GM21423 (cell line): ENCODE measurements around the gene ITGB1BP1.
"Not testable (repeated sequence)": the region's sequence is repeated elsewhere in the genome, so short reads cannot be mapped to it uniquely, and the experiment has no call there.

Experiments used
- ATAC-seq: cut with Tn5 transposase; IDR thresholded peaks from one replicate; pipeline ENCODE4 v1.9.1; 2021; ENCODE audit warnings: mild to moderate bottlenecking, moderate library complexity; ENCODE audit not compliant: unreplicated experiment

The ITGB1BP1 gene

GRCh38 chr2:9401646-9402371, 21.5 kb downstream of the ITGB1BP1 start:
- no peak for ATAC-seq

GRCh38 chr2:9401059-9401547, 22.2 kb downstream of the ITGB1BP1 start:
- ATAC-seq = no peak

GRCh38 chr2:9400268-9401058, 22.9 kb downstream of the ITGB1BP1 start:
- no peak for ATAC-seq

- ATAC-seq = no peak
Measured at GRCh38 chr2:9398881-9399780, 24.2 kb downstream of the ITGB1BP1 start.

GRCh38 chr2:9398251-9398650, 25.1 kb downstream of the ITGB1BP1 start:
- ATAC-seq = not testable (repeated sequence)

- ATAC-seq = no peak
Measured at GRCh38 chr2:9397201-9397600, 26.1 kb downstream of the ITGB1BP1 start.

DNA sequence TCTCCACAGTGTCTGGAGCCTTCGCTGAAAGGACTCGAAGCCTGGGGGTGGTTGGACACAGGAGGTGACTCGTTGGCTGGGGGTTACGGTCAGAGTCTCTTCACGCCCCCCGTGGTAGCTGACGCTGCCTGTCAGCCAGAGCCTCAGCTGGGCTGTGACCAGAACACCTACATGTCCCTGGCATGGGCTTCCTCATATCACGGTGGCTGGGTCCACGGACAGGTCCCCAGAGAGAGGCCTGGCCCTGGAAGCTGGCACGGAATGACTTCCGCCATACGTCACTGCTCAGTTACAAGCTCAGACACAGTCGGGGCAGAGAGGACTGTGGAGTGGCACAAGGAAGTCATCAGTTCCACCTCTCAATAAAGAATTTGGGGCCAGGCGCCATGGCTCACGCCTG, 28.5 kb downstream of the ITGB1BP1 start:
- ATAC-seq = no peak

- ATAC-seq = no peak
Measured at GRCh38 chr2:9392898-9393765, 30.2 kb downstream of the ITGB1BP1 start.

GRCh38 chr2:9391961-9392720, 31.2 kb downstream of the ITGB1BP1 start:
- ATAC-seq = no peak

GRCh38 chr2:9390991-9391390, 32.3 kb downstream of the ITGB1BP1 start:
- ATAC-seq = no peak

- ATAC-seq = no peak
Measured at GRCh38 chr2:9390151-9390850, 33.0 kb downstream of the ITGB1BP1 start.

DNA sequence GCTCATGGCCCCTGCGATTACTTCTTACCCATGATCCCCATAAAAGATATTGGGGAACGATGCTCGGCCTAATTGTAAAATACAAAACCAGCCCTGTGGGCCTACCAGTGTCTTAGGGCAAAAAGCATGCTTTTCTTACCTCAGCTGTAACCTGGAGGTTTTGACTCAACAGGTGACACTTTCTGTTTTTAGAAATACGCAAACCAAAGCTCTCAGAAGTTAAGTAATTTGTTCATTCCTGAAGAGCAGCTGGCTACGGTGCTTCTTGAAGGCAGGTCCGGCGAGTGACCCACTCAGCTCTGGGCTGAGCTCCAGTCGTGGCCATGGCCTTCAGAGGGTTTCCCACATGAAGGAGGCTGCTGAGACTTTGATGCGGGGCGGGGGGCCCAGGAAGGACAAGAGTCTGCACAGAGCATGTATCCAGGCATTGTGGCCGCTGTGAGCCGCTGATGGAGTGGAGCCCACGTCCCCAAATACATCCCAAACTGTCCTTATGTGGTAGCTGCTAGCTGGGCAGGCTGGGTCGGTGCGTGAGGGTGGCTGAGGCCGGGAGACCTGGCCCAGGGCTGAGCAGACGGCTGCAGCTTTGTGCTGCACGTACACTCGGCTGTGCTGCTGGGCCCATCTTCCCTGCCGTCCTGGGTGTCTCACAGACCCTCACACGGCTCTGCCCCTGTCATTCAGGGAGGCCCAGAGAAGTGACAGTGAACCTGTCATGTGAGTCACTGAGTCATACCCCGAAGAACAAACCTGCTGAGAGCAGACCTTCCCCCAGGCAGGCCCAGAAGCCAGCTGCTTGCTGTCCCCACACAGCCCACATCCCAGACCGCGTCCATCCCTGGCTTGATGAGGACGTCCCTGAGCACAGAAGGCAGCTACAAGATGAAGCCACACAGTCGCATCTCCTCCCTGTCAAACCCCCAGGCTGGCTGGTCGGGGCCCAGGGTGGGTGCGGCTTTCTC, 34.1 kb downstream of the ITGB1BP1 start:
- no peak for ATAC-seq

- ATAC-seq = no peak
Measured at GRCh38 chr2:9388199-9388681, 35.1 kb downstream of the ITGB1BP1 start.

- ATAC-seq = no peak
Measured at GRCh38 chr2:9385841-9386240, 37.5 kb downstream of the ITGB1BP1 start.

GRCh38 chr2:9384521-9384920, 38.8 kb downstream of the ITGB1BP1 start:
- no peak for ATAC-seq

DNA sequence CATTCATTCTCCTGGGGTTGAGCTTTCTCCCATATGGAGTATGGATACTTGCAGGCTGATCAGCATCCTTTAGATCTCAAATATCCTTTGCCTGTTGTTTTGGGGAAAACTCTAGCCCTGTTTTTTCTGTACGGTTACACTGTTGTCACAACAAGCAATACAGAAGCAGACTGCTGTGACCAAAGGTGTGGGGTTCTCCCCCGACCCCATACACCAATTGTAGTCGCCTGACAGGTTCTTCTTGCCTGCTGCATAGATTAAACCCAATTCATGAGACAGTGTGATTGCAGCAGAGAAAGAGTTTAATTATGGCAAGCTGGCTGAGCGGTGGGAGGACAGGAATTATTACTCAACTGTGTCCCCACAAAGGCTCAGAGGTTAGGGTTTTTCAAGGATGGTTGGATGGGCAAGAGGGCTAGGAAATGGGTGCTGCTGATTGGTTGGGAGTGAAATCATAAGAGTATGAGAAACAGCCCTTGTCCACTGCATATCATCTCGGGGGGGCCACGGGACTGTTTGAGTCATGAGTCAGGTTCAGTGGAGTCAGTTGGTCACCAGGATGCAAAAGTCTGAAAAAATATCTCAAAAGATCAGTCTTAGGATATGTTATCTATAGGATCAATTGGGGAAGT, 40.6 kb downstream of the ITGB1BP1 start:
- no peak for ATAC-seq
